Stimulated activated CD8-positive, alpha-beta memory T cell treated with anti-CD3 and anti-CD28 coated beads, Interleukin-15, amount 100 ng/mL, for 24 hours (primary cell): Measurements from ENCODE around the gene LIMD2.
"Not testable (repeated sequence)": the region's sequence is repeated elsewhere in the genome, so short reads cannot be mapped to it uniquely, and the experiment has no call there.

Experiments used
- DNase-seq: peaks from one replicate; pipeline ENCODE4 v3.0.0-alpha.2; 2020; ENCODE audit warnings: low read depth

The LIMD2 gene

DNA sequence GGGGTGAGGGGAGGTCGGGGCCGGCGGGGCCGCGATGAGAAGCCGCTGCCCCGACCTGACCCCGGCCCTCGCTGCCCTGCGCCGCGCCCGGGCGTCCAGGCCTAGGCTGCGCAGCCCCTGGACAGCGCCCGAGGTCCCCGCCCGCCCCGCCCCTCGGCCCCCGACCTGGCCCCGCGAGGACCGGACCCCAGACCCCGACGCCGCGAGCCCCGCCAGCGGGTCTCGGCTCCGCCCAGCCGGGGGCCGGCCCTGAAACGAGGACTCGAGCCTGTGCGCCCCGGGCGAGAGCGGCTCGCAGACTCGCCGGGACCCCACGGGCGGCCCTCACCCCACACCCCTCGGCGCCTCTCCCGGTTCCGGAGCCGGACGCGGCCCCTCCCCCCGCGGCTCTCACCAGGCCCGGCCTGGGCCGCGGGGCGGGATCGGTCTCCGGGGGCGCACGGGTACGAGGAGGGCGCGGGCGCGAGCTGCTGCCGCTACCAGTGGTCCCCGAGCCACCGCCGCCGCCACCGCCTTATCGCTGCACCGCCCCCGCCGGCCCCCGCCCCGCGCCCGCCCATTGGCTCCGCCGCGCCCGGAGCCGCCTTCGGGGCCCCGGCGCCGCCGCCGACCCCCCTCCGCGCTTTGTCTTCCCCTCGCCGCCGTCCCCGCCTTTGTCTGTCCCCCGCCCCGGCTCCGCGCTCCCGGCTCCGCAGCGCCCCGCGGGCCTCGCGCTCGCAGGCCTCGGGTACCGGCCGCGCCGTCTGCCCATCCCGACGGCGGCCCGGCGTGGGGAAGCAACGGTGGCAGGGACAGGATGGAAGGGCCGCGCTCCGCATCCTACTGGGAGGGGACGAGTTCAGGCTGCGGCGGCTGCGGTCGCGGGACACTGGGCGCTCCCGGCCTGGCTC, at the start of gene LIMD2:
Gene LIMD2 (minus strand): TSS at position 488 of the 890 bp plus-strand sequence. CDS start 827 bp downstream, outside the sequence.
- peak; percentile 71 for DNase-seq

DNA sequence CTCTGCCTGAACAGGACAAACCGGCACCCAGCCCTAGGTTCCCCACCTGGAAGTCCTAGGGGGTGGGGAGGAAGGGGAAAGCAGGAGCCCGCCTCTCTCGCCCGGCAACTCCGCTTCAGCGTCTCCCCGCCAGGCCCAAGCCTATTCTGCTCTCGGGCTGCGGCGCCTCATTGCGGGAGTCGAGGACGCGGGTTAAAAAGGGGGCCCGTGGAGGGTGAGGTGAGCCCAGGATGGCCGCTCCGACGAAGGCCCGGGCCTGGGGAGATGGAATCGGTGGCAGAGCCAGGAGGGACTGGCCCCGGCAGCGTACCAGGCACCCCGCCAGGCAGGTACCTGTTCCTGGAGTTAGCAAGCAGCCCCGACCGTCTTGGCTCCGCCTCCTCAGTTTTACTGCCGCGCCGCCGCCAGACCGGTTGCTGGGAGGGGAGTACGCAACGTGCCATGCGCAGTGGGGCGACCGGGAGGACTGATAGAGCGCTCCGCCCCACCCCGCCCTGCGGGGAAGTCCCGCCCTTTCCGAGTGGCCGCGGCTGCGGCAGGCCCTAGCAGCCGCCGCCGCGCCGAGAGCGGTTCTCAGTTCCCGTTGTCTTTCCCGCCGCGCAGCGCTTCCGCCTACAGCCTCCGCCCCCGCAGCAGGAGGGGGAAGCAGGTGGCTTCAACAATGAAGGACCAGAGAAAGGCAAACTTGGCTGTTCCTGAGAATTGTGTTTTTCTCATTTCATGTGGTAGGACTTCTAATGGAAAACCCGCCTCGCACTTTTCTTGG, 41.7 kb upstream of the LIMD2 start, which contains the start of gene STRADA:
Gene STRADA (minus strand): TSS at position 392 of the 766 bp plus-strand sequence. CDS start 13,430 bp downstream, outside the sequence.
- peak; percentile 97 for DNase-seq

DNA sequence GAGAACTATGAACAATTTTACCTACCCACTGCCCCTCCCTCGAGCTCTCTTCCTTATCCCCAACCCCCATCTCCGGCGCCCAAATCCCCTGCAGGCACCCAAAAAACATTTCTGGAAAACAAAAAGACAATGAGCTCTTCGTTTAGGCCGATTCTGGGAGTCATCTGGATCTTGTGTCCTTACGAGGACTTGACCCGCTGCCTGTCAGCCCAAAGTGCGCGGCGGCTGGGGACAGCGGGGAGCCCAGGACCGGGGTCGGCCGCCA, 41.1 kb upstream of the LIMD2 start:
- DNase-seq: no peak

DNA sequence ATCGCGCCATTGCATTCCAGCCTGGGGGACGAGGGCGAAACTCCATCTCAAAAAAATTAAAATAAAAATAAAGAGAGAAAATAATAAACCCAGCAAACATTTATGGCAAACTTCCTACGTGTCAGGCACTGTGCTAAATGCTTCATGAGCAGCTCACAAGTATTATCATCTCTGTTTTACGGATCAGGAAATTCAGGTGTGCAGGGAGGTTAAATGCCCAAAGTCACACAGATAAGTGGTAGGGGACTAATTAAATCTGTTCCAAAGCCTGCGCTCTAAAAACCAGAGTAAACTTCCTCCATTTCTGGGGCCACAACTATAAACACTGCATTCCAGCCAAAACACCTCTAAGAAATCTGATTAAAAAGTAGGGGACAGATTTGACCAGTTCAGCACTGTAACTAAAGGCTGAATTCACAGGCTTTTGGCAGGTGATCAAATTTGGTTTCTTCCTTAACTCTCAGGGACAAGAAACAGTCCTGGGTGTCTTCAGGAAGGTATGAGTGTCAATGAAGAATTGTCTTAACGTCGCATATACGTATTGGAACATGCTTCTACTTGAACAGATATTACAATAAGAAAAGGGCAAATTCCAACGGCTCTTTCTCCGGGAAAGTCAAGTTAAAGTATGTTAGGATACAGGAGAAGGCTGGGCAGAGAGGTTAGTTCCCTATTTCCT, 40.7 kb upstream of the LIMD2 start:
- no peak for DNase-seq

DNA sequence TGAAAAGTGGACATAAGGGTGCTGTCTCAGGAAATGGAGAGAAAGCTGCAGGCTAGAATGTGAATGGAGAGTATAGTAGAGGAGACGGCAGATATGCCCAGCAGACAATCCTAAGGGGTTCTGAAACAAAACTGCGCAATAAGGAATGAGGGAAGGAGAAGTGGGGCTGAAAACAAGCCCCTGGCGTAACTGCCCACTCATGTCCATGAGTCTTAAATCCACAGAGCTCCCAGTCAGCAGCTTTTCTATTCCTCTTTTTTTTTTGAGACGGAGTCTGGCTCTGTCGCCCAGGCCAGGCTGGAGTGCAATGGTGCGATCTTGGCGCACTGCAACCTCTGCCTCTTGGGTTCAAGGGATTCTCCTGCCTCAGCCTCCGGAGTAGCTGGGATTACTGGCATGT, 35.8 kb upstream of the LIMD2 start:
- no peak for DNase-seq

DNA sequence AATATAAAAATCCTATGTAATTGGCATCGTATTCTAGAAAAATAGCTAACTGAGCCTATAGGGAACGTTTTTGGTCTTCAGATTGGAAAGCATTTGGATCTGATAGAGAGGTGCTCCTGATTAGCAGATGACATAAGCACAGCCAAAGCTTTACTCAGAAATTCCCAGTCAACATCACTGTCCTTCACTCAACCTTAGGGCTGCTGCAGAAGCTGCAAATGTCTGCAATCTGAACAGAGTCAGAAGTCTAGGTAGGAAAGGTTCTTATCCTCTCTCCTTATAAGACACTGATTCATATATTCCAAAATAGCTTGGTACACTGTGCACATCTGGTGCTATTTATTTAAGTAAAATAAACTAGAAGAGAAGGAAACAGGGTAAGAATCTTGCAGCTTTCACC, 22.5 kb upstream of the LIMD2 start:
- DNase-seq: no peak

DNA sequence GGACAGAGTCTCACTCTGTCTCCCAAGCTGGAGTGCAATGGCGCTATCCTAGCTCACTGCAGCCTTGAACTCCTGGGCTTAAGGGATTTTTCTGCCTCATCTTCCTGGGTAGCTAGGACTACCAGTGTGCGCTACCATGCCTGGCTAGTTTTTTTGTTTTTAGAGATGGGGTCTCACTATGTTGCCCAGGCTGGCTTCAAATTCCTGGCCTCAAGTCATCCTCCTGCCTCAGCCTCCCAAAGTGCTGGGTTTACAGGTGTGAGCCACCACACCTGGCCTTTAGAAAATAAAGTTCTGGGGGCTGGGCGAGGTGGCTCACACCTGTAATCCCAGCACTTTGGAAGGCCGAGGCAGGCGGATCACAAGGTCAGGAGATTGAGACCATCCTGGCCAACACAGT, 20.3 kb upstream of the LIMD2 start:
- not testable (repeated sequence) for DNase-seq

DNA sequence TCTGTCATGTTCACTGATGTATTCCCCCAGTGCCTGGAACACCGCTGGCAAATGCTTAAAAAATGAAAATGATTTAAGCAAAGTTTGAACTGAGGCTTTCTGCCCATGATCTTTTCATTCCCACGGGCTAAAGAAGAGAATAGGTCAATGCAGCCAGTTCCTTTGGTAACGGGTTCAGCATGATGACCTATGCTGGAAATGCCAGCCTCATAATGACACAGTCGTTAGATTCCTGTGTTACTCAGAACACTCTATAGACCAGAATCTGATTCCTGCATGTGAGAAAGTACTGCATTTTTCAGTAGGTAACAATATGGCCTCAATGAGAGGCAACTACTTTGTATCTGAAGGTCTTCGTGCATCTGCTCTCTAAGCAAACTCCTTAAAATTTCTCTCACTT, 19.1 kb upstream of the LIMD2 start:
- DNase-seq: no peak

DNA sequence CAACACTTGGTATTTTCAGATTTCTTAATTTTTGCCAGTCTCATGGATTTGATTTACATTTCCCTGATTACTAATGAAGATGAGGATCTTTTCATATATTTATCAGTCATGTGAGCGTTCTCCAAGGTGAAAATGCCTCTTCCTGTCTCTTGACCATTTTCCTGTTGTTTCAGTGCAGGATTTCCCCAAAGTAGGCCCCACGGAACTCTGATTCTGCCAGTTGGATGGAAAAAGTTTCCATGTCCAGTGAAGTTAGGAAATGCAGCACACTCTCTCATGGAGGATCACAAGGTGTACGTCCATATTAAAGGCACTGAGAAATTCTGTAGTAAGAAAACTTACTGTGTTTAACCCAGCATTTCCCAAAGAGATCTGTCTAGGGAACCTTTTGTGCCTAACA, 16.5 kb upstream of the LIMD2 start:
- no peak for DNase-seq

DNA sequence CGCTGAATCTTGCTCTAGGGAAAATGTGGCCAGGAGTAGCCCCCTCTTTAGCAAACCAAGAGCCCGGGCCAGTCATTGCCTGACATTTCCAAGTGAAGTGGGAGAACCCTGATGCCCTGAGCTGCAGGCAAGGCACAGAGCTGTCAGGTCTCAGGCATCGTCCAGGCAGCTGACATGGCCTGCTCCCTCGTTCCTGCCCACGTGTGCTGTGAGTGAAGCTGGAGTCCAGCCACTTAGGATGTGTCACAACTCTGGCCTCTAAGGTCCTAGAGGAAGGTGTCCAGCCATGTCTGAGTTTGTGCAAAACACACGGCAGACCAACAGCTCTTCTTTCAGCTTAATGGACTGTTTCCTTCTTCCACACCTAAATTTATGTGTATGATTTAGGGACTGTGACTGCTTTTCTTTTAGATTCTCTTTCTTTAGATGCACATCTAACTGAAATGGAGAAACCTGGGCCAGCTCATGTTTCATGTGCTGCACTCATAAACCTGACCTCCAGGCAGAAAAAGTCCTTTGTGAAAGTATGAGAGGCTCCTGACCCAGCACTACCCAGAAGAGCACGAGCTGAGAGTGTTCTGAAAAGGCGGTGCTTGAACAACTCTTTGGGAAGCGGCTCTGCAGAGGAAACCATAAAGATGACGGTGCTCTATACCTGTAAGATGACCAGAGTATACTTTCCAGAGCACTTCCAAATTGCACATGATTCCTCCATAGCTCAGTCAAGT, 14.8 kb upstream of the LIMD2 start:
- no peak for DNase-seq

DNA sequence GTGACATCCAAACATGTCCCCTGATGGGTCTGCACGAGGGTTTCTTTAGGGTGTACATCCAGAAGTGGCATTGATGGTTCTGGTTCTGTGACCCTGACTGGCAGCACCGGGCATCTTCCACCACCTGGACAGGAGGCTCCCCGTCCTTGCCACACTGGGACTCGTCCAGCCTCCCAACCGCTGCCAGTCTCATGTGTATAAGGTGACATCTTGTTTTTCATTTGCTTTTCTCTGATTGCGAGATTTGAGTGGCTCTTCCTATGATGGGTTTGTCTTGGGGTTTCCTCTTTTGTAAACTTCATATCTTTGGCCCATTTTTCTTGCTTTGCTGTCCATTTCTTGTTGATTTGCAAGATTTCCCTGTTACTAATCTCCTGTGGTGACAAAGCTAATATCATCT, 9.2 kb upstream of the LIMD2 start:
- no peak for DNase-seq

DNA sequence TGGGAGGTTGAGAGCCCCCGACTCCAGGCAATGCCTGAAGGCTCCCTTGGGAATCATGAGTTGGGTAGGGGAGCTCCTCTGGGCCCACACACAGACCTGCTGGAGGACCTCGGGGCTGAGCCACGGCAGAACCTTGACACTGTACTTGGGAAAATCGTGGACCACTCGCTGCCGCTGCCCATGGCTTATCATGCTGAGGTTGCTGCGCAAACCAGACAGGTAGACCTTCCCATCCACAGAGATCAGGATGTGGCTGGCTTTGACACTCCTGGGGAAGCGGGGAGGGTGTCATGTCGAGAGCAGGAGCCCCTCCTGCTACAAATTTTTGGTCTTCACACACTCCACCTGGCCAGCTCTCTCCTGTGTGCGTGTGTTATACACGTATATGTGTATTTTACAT, 7.2 kb upstream of the LIMD2 start:
- DNase-seq: no peak

DNA sequence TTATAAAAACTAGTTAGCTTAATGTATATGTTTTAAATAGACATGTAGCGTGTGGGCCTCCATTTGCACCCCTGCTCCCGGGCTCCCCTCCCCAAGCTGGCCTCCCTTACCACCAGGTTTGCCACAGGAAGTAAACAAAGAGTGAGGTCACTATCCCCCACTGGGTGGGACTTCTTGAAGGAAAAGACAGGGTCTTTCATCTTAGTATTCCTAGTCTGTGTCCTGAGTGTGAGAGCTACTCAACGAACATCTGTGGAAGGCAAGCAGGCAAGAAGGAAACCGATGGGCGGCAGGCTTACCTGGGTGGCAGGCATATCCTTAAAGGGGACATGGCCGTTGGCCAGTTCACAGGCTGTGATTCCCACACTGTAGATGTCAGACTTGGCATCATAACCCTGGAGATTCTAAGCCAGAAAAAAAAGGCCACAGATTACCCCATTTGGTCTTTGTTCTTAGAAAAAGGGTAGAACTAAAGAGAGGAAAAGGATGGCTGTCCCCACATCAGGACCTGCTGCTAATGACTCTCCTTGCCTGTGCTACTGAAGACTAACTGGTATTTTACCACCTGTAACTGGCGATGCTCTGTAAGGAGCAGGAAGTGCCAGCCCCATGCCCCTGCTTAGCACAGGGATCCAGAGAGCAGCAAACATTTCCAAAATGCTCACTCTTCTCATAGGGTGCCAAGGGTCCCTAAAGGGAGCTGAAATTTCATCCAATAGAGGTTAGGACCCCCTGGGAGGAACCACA, 6.6 kb upstream of the LIMD2 start:
- DNase-seq: no peak

DNA sequence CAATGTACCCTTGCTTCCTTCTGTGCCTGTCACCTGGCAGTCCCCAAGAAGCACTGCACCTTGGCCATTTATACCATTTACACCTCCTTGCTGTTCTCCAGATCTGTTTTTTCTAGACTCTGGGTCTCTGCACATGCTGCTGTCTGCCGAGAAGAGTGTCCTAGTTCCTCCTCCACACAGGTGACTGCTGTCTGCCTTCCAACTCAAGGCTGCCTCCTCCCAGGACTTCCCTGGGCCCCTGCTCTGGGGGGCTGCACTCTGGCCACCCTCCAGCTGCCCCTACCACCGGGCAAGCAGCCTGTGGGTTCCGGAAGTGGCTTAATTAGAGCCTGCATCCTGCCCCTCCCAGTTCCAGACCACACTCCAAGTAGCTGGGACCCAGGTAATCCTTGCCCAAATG, 5.7 kb upstream of the LIMD2 start:
- DNase-seq: no peak

DNA sequence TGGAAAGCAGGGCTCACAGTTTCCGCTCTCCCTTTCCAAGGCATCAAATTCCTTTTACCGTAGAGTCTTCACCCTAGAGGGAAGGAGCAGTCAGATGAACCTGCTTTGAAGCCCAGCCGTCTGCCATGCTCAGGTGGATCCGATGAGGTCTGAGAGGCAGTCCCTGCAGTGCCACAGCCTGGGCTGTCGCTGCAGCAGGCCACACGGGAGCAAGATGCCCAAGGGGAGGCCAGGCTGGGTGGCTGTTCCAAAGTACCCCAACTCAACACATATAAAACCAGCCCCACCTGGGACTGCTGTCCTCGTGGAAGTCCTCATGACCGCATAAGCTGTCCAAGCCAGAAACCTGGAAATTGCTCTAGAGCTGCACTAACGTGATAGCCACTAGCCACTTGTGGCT, 4.9 kb upstream of the LIMD2 start:
- no peak for DNase-seq

DNA sequence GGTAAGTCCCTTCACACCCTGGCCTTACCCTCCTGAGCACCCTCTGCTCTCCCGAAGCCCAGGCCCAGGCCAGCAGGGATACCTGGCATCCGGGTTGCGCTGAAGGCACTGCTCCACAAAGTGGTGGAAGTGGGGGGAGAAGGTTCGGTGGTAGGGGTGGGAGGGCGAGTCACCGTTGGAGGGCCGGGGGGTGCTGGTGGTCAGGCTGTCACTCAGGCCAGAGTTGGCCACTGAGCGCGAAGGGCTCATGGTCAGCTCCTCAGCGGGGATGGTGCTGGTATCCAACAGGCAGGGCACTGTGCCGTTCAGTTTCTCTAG, 4.3 kb upstream of the LIMD2 start:
- DNase-seq: no peak

DNA sequence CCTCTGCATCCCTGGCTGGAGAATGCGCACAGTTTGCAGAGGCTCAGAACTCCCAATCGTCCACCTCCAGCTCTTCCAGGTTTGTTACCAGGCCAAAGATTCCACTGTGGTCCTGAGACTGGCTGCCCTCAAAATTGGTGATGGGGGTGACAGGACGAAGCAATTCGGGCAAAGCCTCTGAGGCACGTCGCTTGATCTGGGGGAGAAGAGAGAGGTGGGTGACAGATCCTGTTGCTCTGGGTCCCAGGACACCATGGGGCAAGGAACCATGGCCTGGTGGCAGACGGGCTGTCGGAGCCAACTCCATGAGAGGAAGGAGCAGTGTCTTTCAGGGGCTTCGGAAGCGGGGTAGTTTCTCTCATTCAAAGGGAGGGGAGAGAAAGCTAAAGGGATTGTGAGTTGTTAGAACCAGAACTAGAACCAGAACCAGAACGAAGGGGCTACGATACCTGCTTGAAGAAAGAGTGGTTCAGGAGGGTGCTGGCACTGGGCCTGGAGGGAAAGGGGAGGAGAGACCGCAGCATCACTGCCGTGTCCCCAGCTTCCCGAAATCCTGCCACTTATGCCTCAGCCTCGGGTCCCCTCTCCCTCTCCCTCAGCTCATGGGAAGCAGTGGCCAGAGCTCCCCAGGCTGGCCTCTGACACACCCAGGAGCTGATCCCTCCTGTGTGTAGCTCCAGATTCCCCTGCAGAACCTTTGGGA, 3.8 kb upstream of the LIMD2 start:
- no peak for DNase-seq

DNA sequence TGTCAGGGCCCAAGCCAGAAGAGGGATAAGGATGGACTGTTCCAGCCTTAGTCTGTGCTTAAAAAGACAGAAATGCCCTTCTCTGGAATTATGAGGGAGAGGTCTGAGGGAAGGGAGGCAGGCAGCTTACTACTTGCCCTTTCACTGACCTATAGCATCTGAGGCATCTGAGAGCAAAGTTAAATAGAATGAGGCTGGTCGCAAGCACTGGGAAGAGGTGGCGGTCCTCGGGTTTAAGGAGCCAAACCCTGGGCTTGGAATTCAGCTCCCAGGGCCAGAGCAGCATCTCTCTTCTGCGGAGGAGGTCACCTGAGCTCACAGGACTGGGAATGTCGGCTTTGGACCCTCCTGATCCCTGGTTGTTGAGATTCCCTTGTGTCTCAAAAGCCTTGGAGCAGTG, 3.1 kb upstream of the LIMD2 start:
- no peak for DNase-seq

DNA sequence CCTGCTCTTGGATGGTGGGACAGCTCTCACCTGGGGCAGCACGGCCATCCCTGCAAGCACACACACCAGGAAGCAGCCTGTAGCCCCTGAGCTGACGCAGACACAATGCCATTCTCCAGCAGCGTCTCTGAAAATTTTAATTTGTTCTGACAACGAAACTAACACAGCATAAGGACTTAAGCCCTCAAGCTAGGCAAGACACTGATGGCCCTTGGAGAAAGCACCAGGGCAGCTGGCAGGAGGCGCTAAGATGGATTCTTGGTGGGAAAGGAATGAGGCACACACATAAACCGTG, 2.7 kb upstream of the LIMD2 start:
- no peak for DNase-seq

DNA sequence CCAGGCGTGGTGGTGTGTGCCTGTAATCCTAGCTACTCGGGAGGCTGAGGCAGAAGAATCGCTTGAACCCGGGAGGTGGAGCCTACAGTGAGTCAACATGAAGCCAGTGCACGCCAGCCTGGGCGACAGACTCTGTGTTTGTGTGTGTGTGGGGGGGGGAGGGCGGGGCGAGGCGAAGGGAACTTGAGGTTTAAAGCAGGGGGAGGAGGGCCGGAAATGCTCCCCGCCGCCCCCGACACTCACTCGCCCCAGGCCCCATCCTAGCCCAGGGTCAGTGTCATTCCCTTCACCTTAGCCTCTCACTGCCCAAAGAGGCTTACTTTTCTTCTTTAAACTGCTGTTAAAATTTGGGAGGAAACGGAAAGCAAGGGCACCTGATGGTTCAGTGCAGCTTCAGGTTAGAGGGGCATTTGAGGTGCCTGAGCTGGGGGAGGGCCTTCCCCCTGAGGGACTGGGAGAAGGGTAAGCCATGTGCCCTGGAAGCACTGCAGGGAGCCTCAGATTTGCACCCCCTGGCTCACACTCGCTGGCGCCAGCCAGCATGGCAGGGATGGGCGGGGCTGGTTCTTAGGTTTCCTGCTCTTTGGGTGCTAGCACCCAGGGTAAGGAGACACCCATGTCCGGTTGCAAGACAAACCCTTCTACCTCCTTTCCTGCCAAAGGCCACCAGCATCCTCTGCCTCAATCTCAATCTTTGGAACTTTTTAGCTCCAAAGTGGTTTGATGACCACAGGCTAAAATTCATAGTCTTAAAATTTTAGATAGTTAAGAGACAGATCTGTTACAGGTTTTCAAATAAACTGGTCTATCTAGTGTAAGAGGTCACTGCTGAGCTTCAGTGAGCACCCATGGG, 2.2 kb upstream of the LIMD2 start:
- DNase-seq: peak; percentile 31
